AG04449 (cell line): ENCODE data around the gene PCDHGA7.
"Not testable (repeated sequence)": the region's sequence is repeated elsewhere in the genome, so short reads cannot be mapped to it uniquely, and the experiment has no call there.

Source experiments
- CTCF ChIA-PET: fragments of 350-600 bp; formaldehyde crosslinking; extraction: SDS; loops from one replicate; lab custom pipeline; 2021; ENCODE audit warnings: antibody characterized with exemption; lab: Yijun Ruan, JAX
- POLR2A ChIA-PET: fragments of 400-600, 350-600 bp; formaldehyde crosslinking; extraction: SDS; loops from one replicate; lab custom pipeline; 2020; ENCODE audit warnings: antibody characterized with exemption, inconsistent platforms; lab: Yijun Ruan, JAX
- DNase-seq: peaks from one replicate; pipeline ENCODE4 v3.0.0-alpha.2; 2010; ENCODE audit warnings: low read depth, low spot score
- H3K4me3 ChIP-seq: 2 replicates; pipeline ENCODE4 v1.5.1; 2011; ENCODE audit warnings: low read depth, mild to moderate bottlenecking, control low read depth, low read length
- CTCF ChIP-seq: IDR thresholded peaks from one replicate; pipeline ENCODE4 v1.5.1; 2011; ENCODE audit warnings: mild to moderate bottlenecking, moderate library complexity, low read length, control low read depth, inconsistent platforms; ENCODE audit not compliant: insufficient read depth; ENCODE audit errors: missing control alignments

The PCDHGA7 gene

GRCh38 chr5:141397756-141398551 lies 15.4 kb downstream of the PCDHGA7 start, which contains the start of gene PCDHGB5:
Gene PCDHGB5 (plus strand): TSS chr5:141397947. CDS start chr5:141398128, 181 bp downstream.
- not testable (repeated sequence) for DNase-seq
- POLR2A ChIA-PET = interaction anchor here (1.4 kb wide), 1 partner anchor 166 kb away, joined by 3 read pairs; no protein-coding TSS in a partner anchor
- TF ChIP-seq CTCF = peak; percentile 50
- H3K4me3 ChIP-seq = peak within 1 kb of the TSS; percentile 47
- CTCF ChIA-PET = interaction anchor here (0.7 to 4.6 kb wide), 23 partner anchors 9 to 174 kb away, joined by 3 to 50 read pairs (median 9); partner anchors contain the start of genes PCDHGA10, PCDHGA11, PCDHGA12 and PCDHGA6

GRCh38 chr5:141398608-141399007 lies 16.1 kb downstream of the PCDHGA7 start:
- DNase-seq = no peak
- H3K4me3 ChIP-seq = no peak overlapping the region
- TF ChIP-seq CTCF = no peak
- ChIA-PET CTCF (interaction anchor here (1.8 to 4.6 kb wide), 11 partner anchors 8 to 165 kb away, joined by 5 to 50 read pairs (median 13); partner anchors contain the start of genes PCDHGA10, PCDHGA11, PCDHGA12 and PCDHGA6), POLR2A (no interaction called here)

- TF ChIP-seq CTCF = no peak
- ChIA-PET POLR2A (no interaction called here), CTCF (interaction anchor here (1.1 to 2.6 kb wide), 6 partner anchors 14 to 168 kb away, joined by 5 to 16 read pairs (median 7); partner anchors contain the start of gene PCDHGB7)
- DNase-seq = no peak
- peak overlapping the region; percentile 25 for H3K4me3 ChIP-seq
These were observed 17.2 kb downstream of the PCDHGA7 start for GRCh38 chr5:141399555-141400258.

GRCh38 chr5:141402553-141403243 lies 20.2 kb downstream of the PCDHGA7 start, which contains the start of gene PCDHGA9:
Gene PCDHGA9 (plus strand): TSS chr5:141402778. CDS start chr5:141402953, 175 bp downstream.
- CTCF ChIA-PET = interaction anchor here (0.6 to 1.8 kb wide), 9 partner anchors 11 to 165 kb away, joined by 3 to 11 read pairs (median 3); partner anchors contain the start of genes PCDHGA10, PCDHGA3, PCDHGA6 and PCDHGB7
- TF ChIP-seq CTCF = no peak
- no peak for DNase-seq
- peak within 1 kb of the TSS; percentile 34 for H3K4me3 ChIP-seq
- POLR2A ChIA-PET = no interaction called here

- CTCF ChIA-PET = interaction anchor here (0.6 to 1.8 kb wide), 9 partner anchors 10 to 164 kb away, joined by 3 to 11 read pairs (median 3); partner anchors contain the start of genes PCDHGA10, PCDHGA3, PCDHGA6 and PCDHGB7
- H3K4me3 ChIP-seq = no peak overlapping the region
- POLR2A ChIA-PET = no interaction called here
These were observed 20.8 kb downstream of the PCDHGA7 start for GRCh38 chr5:141403387-141403786.

More at GRCh38 chr5:141403387-141403786, 20.8 kb downstream of the PCDHGA7 start:
- DNase-seq = no peak
- TF ChIP-seq CTCF = no peak
